Epithelial cell of esophagus (primary cell): Measurements from ENCODE around the gene PSD2.

ENCODE experiments used
- DNase-seq: peaks from one replicate; pipeline ENCODE4 v3.0.0; 2010; ENCODE audit warnings: low read depth
- H3K4me3 ChIP-seq: 2 replicates; pipeline ENCODE4 v1.5.1; 2011; ENCODE audit warnings: mild to moderate bottlenecking, low read length, control low read depth
- TF ChIP-seq, protein P1 (sequence below): IDR thresholded peaks from 2 replicates; pipeline ENCODE4 v1.5.1; 2011; ENCODE audit warnings: low read depth, mild to moderate bottlenecking, low read length, control low read depth, inconsistent platforms; ENCODE audit not compliant: insufficient read depth; ENCODE audit errors: missing control alignments

The PSD2 gene

DNA sequence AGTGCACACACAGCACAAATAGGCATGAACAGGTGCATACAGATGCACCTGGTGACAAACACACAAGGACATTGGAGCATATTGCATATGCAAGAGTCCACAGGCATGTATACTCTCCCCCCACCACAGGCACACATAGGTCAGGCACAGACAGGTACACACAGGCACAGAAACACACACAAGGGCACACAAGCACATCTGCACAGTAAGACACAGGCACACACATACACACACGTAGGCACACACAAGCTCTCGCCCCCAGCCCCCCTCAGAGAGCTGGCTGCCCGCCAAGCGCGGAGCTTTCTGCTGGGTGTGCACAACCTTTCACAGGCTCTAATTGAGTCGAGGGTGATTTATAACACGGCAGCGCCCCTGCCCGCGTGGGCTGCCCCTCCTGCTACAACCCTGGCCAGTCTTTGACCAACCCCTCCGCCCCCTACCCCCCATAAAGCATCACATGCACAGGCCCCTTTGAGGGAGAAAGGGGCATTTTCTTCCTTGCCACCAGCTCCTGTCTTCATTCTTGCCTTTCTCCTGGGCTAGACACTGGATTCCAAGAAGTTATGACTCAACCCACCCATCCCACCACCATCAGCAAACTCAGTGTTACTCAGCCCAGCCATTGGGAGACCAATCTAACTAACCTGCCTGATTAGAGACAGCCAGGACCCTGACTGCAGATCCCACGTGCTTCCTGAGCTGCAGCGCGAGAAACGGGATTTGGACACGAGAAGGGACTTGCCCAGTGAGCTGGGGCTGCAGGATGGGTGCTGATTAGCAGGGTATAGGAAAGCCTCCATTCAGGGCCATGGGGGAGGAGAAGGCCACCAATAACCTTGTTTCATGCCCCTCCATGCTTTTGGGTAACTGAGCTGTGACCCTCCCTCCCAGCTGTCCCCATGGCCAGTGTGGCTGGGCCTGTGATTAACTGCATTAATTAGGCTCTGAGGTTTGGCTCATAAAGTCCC lies 42.8 kb upstream of the PSD2 start:
- TF ChIP-seq, protein P1, sequence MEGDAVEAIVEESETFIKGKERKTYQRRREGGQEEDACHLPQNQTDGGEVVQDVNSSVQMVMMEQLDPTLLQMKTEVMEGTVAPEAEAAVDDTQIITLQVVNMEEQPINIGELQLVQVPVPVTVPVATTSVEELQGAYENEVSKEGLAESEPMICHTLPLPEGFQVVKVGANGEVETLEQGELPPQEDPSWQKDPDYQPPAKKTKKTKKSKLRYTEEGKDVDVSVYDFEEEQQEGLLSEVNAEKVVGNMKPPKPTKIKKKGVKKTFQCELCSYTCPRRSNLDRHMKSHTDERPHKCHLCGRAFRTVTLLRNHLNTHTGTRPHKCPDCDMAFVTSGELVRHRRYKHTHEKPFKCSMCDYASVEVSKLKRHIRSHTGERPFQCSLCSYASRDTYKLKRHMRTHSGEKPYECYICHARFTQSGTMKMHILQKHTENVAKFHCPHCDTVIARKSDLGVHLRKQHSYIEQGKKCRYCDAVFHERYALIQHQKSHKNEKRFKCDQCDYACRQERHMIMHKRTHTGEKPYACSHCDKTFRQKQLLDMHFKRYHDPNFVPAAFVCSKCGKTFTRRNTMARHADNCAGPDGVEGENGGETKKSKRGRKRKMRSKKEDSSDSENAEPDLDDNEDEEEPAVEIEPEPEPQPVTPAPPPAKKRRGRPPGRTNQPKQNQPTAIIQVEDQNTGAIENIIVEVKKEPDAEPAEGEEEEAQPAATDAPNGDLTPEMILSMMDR, result no peak
- DNase-seq, result peak; percentile 66
- H3K4me3 ChIP-seq, result no peak overlapping the region

DNA sequence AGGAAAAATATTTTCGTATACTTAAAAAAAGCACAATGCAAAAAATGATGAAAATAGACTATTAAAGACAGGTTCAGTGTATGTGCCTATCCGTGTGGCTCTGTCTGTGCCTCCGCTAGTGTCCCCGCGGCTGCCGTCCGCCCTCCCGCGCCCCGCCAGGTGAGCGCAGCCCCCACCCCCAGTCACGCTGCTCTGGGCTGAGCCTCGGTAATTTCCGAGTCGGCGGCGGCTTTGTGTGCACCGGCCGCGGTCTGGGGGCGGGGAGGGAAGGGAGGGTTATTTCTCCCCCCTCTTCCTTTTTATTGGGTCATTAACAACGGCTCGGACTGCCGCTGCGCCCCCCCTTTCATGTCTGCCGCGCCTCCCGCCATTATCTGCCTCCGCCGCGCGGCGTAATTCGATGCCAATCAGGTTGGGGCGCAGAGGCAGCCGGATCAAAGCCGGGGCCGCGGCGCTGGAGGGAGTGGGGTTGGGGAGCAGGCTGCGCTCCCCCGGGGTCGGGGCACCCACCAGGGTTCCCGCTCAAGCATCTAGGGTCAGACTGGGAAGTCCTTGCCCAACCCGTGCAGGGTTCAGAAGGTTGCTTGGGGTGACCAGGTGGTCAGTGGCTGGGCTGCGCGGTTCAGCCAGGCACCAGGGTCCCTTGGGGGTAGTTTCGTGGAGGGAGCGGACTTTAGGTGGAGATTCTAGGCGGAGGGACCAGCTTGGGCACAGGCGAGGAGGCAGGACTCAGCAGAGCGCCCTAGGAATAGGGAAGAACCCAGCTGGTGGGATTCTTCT lies 39.5 kb upstream of the PSD2 start:
- H3K4me3 ChIP-seq, result no peak overlapping the region
- TF ChIP-seq, protein P1, result no peak

DNA sequence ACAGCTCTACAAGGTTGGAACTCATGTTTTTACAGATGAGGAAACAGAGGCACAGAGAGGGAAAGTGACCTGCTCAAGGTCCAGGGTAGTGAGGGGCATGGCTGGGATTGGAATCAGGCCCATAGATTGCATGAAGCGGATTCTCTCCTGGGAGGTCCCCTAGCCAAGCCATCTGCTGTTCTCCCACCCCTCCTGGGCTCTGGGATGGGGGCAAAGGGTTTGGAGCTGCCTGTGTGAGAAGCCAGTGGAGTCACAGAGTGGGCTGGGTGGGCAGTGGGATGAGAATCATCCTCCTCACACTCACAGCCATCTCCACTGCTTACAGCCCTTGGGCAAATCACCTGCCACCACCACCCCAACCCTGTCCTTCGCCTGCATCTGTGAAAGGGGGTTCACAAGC lies 38.6 kb upstream of the PSD2 start:
- H3K4me3 ChIP-seq, result no peak overlapping the region
- TF ChIP-seq, protein P1, result no peak
- DNase-seq, result no peak

More for the DNA sequence above, 39.5 kb upstream of the PSD2 start:
- DNase-seq, result no peak

DNA sequence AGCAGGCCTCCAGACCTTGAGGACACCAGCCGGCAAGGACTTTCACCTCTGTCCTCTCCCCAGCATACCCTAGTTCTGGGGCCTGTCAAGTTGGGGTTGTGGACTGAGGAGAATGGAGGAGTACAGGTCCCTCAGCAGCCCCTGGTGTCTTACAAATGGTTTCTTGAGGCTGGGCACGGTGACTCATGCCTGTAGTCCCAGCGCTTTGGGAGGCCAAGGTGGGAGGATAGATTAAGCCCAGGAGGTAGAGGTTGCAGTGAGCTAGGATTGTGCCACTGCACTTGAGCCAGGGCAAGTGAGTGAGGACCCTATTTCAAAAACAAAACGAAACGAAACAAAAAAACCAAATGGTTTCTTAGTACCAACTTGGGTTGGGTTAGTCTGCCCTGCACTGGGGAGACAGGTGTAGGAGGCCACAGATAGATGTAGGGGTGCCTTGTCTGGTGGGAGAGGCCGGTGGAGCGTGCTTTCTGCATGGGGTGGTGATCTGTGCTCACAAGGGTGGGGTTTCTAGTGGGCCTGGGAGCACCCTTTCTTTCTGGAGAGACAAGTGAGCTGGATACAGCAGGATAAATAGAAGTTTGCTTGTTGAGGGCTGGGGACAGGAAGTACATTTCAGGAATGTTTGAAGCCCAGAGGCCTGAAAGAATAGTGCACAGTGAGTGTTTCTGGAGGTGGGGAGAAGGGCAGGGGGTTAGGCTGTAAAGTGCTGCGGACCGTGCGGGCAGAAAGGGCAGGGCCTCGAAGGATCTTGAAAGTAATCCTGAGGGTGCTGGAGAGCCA lies 37.7 kb upstream of the PSD2 start:
- TF ChIP-seq, protein P1, result no peak
- no peak for DNase-seq
- H3K4me3 ChIP-seq, result no peak overlapping the region

DNA sequence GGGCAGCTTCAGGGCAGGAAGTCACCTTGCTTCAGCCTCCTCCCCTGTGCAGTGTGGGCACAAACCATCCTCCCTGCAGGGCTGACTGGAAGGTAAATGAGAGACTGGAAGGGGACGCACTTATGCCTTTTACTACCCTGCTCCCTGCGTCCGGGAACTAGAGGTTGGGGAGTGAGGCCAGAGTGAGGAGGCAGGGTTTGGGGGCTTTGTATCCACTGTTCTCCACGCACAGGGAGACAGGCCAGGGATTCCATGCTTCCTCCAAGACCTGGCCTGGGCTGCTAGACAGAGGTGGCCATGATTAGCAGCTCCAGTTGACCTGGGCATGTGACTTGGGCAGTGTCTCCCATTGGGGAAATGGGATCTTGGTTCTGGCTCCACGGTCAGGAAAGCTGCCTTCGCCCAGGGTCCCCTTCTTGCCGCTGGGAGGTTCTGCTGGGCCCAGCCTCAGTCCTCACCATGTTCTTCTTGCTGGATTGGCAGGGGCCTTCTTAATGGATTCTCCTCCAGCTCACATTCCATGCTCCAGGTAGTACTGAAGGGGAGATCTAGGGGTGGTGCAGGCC lies 37.0 kb upstream of the PSD2 start:
- H3K4me3 ChIP-seq, result no peak overlapping the region
- TF ChIP-seq, protein P1, result no peak
- no peak for DNase-seq

DNA sequence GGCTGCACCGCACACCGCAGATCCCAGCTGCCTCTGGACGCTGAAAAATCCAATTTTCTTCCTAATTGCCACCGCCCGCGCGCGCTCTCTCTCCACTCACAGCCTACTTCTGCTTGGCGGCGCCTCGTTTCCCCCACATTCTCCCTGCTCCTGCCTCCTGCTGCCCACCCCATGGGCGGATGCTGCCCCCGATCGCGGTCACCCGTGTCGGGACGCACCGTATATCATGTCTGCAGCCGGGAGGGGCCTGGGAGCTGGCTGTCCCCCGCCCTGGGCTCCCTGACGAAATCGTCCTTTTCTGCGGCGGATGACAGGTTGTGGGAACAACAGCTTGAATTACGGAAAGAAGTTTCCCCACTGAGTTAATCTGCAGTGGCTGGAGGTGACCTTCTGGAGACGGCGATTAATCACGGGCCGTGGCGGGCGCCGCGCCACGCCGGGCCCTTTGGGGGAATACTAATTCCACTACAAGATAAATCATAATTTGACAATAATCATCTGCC lies 36.3 kb upstream of the PSD2 start:
- no peak overlapping the region for H3K4me3 ChIP-seq
- no peak for DNase-seq
- TF ChIP-seq, protein P1, result no peak
